Loucy (cell line): ENCODE data around the gene MPZ.

Source experiments
- H2AFZ ChIP-seq: fragments of 200-600 bp; sonication (generic); 2 replicates; pipeline ENCODE4 v1.6.0; 2016; ENCODE audit warnings: antibody characterized with exemption, mild to moderate bottlenecking, low read length, moderate library complexity
- H3F3A ChIP-seq: fragments of 200-600 bp; 2 replicates; pipeline ENCODE4 v1.6.0; 2016; ENCODE audit warnings: antibody characterized with exemption, low read depth, mild to moderate bottlenecking
- H3K27me3 ChIP-seq: fragments of 200-600 bp; sonication (generic); 2 replicates; pipeline ENCODE4 v1.6.1; 2014; ENCODE audit warnings: low read length, mild to moderate bottlenecking; ENCODE audit not compliant: insufficient read depth, poor library complexity, severe bottlenecking
- H3K36me3 ChIP-seq: fragments of 200-600 bp; sonication (generic); 2 replicates; pipeline ENCODE4 v1.6.1; 2016; ENCODE audit warnings: low read length; ENCODE audit not compliant: insufficient read depth
- H3K4me1 ChIP-seq: fragments of 200-600 bp; sonication (generic); 2 replicates; pipeline ENCODE4 v1.5.1; 2014; ENCODE audit warnings: low read length, mild to moderate bottlenecking; ENCODE audit not compliant: insufficient read depth, poor library complexity, severe bottlenecking
- H3K4me2 ChIP-seq: fragments of 200-600 bp; sonication (generic); 2 replicates; pipeline ENCODE4 v1.6.0; 2014; ENCODE audit warnings: antibody characterized with exemption, low read length, low read depth, mild to moderate bottlenecking; ENCODE audit not compliant: poor library complexity, severe bottlenecking
- H3K4me3 ChIP-seq: fragments of 200-600 bp; sonication (generic); 2 replicates; pipeline ENCODE4 v1.5.1; 2014; ENCODE audit warnings: low read length, mild to moderate bottlenecking, mixed read lengths; ENCODE audit not compliant: poor library complexity, severe bottlenecking
- H3K79me2 ChIP-seq: fragments of 200-600 bp; sonication (generic); 2 replicates; pipeline ENCODE4 v1.6.1; 2014; ENCODE audit warnings: low read length; ENCODE audit not compliant: insufficient read depth
- H3K9ac ChIP-seq: fragments of 200-600 bp; sonication (generic); 2 replicates; pipeline ENCODE4 v1.6.0; 2014; ENCODE audit warnings: mild to moderate bottlenecking, low read depth, low read length, moderate library complexity; ENCODE audit not compliant: poor library complexity, severe bottlenecking
- H3K9me2 ChIP-seq: fragments of 200-600 bp; sonication (generic); replicated peaks from 2 replicates; pipeline ENCODE4 v1.6.1; 2016; ENCODE audit warnings: low read depth, low read length, mixed read lengths
- H3K9me3 ChIP-seq: fragments of 200-600 bp; sonication (generic); 2 replicates; pipeline ENCODE4 v1.6.1; 2014; ENCODE audit warnings: mild to moderate bottlenecking, antibody characterized with exemption, low read length, low read depth; ENCODE audit not compliant: insufficient read depth
- H4K20me1 ChIP-seq: fragments of 200-600 bp; sonication (generic); 2 replicates; pipeline ENCODE4 v1.6.0; 2014; ENCODE audit warnings: antibody characterized with exemption, low read length, mild to moderate bottlenecking; ENCODE audit not compliant: insufficient read depth, poor library complexity, severe bottlenecking
- CTCF ChIP-seq: fragments of 200-600 bp; sonication (generic); conservative IDR thresholded peaks from 2 replicates; pipeline ENCODE4 v1.5.1; 2014; ENCODE audit warnings: mild to moderate bottlenecking, antibody characterized with exemption, low read length
- EZH2phosphoT487 ChIP-seq: fragments of 200-600 bp; IDR thresholded peaks from 2 replicates; pipeline ENCODE4 v1.6.1; 2018; ENCODE audit warnings: antibody characterized with exemption, mild to moderate bottlenecking, moderate library complexity, borderline replicate concordance

MPZ gene

GRCh38 chr1:161307892-161308638, 1.7 kb downstream of the MPZ start:
- Histone ChIP-seq H3K4me3 (no peak overlapping the region), H3F3A (peaks cover 11% of the 10 kb centered on the region), H3K27me3 (no peaks in the 10 kb centered on the region), H3K36me3 (no peaks in the 10 kb centered on the region), H3K79me2 (peaks cover 27% of the 10 kb centered on the region), H3K9me3 (no peaks in the 10 kb centered on the region), H3K4me1 (peaks cover 36% of the 10 kb centered on the region), H3K9ac (no peak overlapping the region), H3K4me2 (no peak overlapping the region), H4K20me1 (peaks cover 20% of the 10 kb centered on the region), H3K9me2 (no peaks in the 10 kb centered on the region), H2AFZ (peak overlapping the region; percentile 37; the same call in 1 of the 2 replicates)
- no peak for TF ChIP-seq EZH2phosphoT487

GRCh38 chr1:161307230-161307768, 2.5 kb downstream of the MPZ start:
- Histone ChIP-seq H3K36me3 (no peaks in the 10 kb centered on the region), H3F3A (peaks cover 11% of the 10 kb centered on the region), H4K20me1 (peaks cover 25% of the 10 kb centered on the region), H3K79me2 (peaks cover 33% of the 10 kb centered on the region), H3K9ac (peak overlapping the region; percentile 15), H3K4me2 (peak overlapping the region; percentile 96), H3K27me3 (no peaks in the 10 kb centered on the region), H2AFZ (peak overlapping the region; percentile 68), H3K9me3 (no peaks in the 10 kb centered on the region), H3K4me3 (peak overlapping the region; percentile 35), H3K9me2 (no peaks in the 10 kb centered on the region), H3K4me1 (peaks cover 37% of the 10 kb centered on the region)
- TF ChIP-seq EZH2phosphoT487 = no peak
- TF ChIP-seq CTCF = no peak

GRCh38 chr1:161305867-161306519, 3.8 kb downstream of the MPZ start:
- peak overlapping the region; percentile 90 for H2AFZ ChIP-seq
- H3K4me2 ChIP-seq = peak overlapping the region; percentile 96
- H4K20me1 ChIP-seq = peaks cover 25% of the 10 kb centered on the region
- H3K9ac ChIP-seq = peak overlapping the region; percentile 91
- TF ChIP-seq EZH2phosphoT487 = no peak
- TF ChIP-seq CTCF = peak; percentile 62
- H3K27me3 ChIP-seq = no peaks in the 10 kb centered on the region
- peaks cover 33% of the 10 kb centered on the region for H3K79me2 ChIP-seq
- no peaks in the 10 kb centered on the region for H3K9me3 ChIP-seq
- no peaks in the 10 kb centered on the region for H3K9me2 ChIP-seq
- H3F3A ChIP-seq = peaks cover 11% of the 10 kb centered on the region
- H3K36me3 ChIP-seq = no peaks in the 10 kb centered on the region
- peaks cover 39% of the 10 kb centered on the region for H3K4me1 ChIP-seq
- H3K4me3 ChIP-seq = peak overlapping the region; percentile 91
